Measurements from ENCODE around the gene DUOXA2. TPM values are rescaled to one million over a fixed set of nuclear protein-coding genes. Genes with fewer than 3 reads are reported as not detected.

Gene DUOXA2
- total and polyA plus RNA-seq, 4 donors = 0.48 to 0.98 (median 0.98) TPM; not detected in 1

DNA sequence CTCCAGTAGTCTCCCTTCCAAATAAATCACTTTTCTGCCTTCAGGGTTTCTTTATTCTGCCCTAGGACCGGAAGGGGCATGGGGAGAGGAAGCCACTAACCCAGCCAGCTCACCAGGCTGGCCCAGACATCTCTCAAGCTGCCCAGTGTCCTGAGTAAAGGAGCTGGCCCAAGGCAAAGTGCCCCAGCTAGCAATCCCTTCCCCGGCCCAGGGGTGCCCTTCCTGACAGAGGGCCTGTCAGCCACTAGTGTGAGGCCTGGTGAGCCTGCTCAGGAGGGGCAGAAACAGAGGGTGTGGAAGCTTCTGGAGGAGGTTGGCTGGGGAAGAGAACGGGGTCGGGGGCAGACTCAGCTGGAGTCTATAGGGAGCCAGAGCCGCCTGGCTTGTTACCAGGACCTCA is 51.4 kb downstream of the DUOXA2 start:
- DNase-seq (no peak), ATAC-seq (ENCODE audit: insufficient read depth, low FRiP score) (no peak)
- Histone ChIP-seq H3K9me3 (ENCODE audit: control insufficient read depth in 4 of 4, insufficient read depth in 3 of 4, low read length in 3 of 4) (no peaks in the 10 kb centered on the region), H3K27ac (ENCODE audit: low read depth in 1 of 2, low read length in 1 of 2) (peak overlapping the region in 1 of 2 donors; percentile 21), H3K4me1 (ENCODE audit: control insufficient read depth in 5 of 5, insufficient read depth in 5 of 5, low read length in 5 of 5) (peaks cover 0 to 22% (median 4%) of the 10 kb centered on the region in 5 donors), H3K36me3 (ENCODE audit: control insufficient read depth in 4 of 4, insufficient read depth in 4 of 4, low read length in 4 of 4) (peaks cover 0 to 5% (median 1%) of the 10 kb centered on the region in 4 donors), H3K9ac (ENCODE audit: insufficient read depth in 1 of 2, low read length in 2 of 2) (no peak overlapping the region), H3K4me3 (no peak overlapping the region), H3K27me3 (ENCODE audit: control insufficient read depth in 3 of 3, insufficient read depth in 3 of 3, low read length in 2 of 3) (no peaks in the 10 kb centered on the region)
- 79% methylated on average over 4 to 5 of the region's 5 CpGs for WGBS, 2 donors
- TF ChIP-seq, protein P1, sequence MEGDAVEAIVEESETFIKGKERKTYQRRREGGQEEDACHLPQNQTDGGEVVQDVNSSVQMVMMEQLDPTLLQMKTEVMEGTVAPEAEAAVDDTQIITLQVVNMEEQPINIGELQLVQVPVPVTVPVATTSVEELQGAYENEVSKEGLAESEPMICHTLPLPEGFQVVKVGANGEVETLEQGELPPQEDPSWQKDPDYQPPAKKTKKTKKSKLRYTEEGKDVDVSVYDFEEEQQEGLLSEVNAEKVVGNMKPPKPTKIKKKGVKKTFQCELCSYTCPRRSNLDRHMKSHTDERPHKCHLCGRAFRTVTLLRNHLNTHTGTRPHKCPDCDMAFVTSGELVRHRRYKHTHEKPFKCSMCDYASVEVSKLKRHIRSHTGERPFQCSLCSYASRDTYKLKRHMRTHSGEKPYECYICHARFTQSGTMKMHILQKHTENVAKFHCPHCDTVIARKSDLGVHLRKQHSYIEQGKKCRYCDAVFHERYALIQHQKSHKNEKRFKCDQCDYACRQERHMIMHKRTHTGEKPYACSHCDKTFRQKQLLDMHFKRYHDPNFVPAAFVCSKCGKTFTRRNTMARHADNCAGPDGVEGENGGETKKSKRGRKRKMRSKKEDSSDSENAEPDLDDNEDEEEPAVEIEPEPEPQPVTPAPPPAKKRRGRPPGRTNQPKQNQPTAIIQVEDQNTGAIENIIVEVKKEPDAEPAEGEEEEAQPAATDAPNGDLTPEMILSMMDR (IDR thresholded peaks at IDR 0.05; ENCODE audit: control extremely low read depth, extremely low read depth) = no peak

- Histone ChIP-seq H3K4me1 (ENCODE audit: control insufficient read depth in 5 of 5, insufficient read depth in 5 of 5, low read length in 5 of 5) (peaks cover 0 to 22% (median 4%) of the 10 kb centered on the region in 5 donors), H3K9ac (ENCODE audit: insufficient read depth in 1 of 2, low read length in 2 of 2) (peak overlapping the region; percentile 3 to 73), H3K9me3 (ENCODE audit: control insufficient read depth in 4 of 4, insufficient read depth in 3 of 4, low read length in 3 of 4) (peaks cover 0 to 1% (median 0%) of the 10 kb centered on the region in 4 donors), H3K4me3 (peak overlapping the region; percentile 48), H3K27ac (ENCODE audit: low read depth in 1 of 2, low read length in 1 of 2) (peak overlapping the region; percentile 95 to 98), H3K27me3 (ENCODE audit: control insufficient read depth in 3 of 3, insufficient read depth in 3 of 3, low read length in 2 of 3) (no peaks in the 10 kb centered on the region), H3K36me3 (ENCODE audit: control insufficient read depth in 4 of 4, insufficient read depth in 4 of 4, low read length in 4 of 4) (peaks cover 0 to 5% (median 2%) of the 10 kb centered on the region in 4 donors)
- 1% methylated on average over 65 to 79 of the region's 79 CpGs for WGBS, 2 donors
- DNase-seq (peak; percentile 94 to 95 (median 94)), ATAC-seq (ENCODE audit: insufficient read depth, low FRiP score) (peak; percentile 71)
- TF ChIP-seq, protein P1 (IDR thresholded peaks at IDR 0.05; ENCODE audit: control extremely low read depth, extremely low read depth) = peak; percentile 51
Measured at GRCh38 chr15:45166834-45167630, 52.9 kb downstream of the DUOXA2 start.

DNA sequence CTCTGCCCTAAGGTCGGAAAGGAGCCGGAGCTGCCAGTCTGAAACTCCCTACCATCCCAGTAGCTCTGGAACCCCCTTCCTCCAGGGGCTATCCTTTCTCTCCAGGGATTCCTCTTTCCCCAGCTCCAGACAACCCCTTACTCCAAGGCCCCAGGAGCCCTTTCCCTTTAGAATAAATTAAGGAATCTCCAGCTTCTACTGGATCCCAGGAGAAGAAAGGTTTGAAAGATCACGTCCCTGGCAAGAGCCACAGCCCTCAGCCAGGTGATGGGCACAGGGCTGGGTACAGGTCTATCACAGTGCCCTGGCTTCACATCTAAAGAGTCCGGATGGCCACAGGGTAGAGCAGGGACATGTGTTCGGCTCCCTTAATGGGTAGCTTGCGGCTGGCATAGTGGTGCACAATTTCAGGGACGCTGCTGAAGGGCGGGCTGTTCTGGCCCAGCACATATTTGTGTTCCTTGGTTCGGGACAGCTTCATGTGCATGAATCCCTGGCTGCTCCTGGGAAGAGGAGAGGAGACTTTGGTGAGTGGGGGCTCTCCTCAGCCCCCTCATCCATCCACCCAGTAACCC is 53.6 kb downstream of the DUOXA2 start:
- Histone ChIP-seq H3K9ac (ENCODE audit: insufficient read depth in 1 of 2, low read length in 2 of 2) (peak overlapping the region in 1 of 2 donors; percentile 3), H3K9me3 (ENCODE audit: control insufficient read depth in 4 of 4, insufficient read depth in 3 of 4, low read length in 3 of 4) (peaks cover 0 to 1% (median 0%) of the 10 kb centered on the region in 4 donors), H3K27me3 (ENCODE audit: control insufficient read depth in 3 of 3, insufficient read depth in 3 of 3, low read length in 2 of 3) (no peaks in the 10 kb centered on the region), H3K27ac (ENCODE audit: low read depth in 1 of 2, low read length in 1 of 2) (peak overlapping the region; percentile 95 to 98), H3K4me3 (no peak overlapping the region), H3K36me3 (ENCODE audit: control insufficient read depth in 4 of 4, insufficient read depth in 4 of 4, low read length in 4 of 4) (peaks cover 0 to 5% (median 2%) of the 10 kb centered on the region in 4 donors), H3K4me1 (ENCODE audit: control insufficient read depth in 5 of 5, insufficient read depth in 5 of 5, low read length in 5 of 5) (peaks cover 0 to 22% (median 6%) of the 10 kb centered on the region in 5 donors)
- DNase-seq (no peak), ATAC-seq (ENCODE audit: insufficient read depth, low FRiP score) (no peak)
- WGBS, 2 donors = 70 to 71% methylated on average over 9 of the region's 9 CpGs
- TF ChIP-seq, protein P1 (IDR thresholded peaks at IDR 0.05; ENCODE audit: control extremely low read depth, extremely low read depth) = no peak

Other genes with a start within 250 kb of the DUOXA2 start
- gene TERB2, start 157.6 kb upstream of the DUOXA2 start, total RNA-seq = not detected
- not detected for gene TERB2, start 157.6 kb upstream of the DUOXA2 start, polyA plus RNA-seq
- gene SORD, start 91.1 kb upstream of the DUOXA2 start, total RNA-seq = 10 to 100 TPM; 17.9 to 18.2 TPM
- 10 to 100 TPM in 1 of 2 donors, 1 to 10 TPM in 1; 3.5 to 14.9 TPM for gene SORD, start 91.1 kb upstream of the DUOXA2 start, polyA plus RNA-seq
- gene DUOX2, start 154 bp upstream of the DUOXA2 start, total RNA-seq = 1 to 10 TPM; 2.0 to 3.8 TPM
- gene DUOX2, start 154 bp upstream of the DUOXA2 start, polyA plus RNA-seq = 1 to 10 TPM; 1.0 to 2.1 TPM
- 100 to 1,000 TPM in 1 of 2 donors, 10 to 100 TPM in 1; 42.6 to 203 TPM for gene DUOXA1, start 15.6 kb downstream of the DUOXA2 start, total RNA-seq
- 100 to 1,000 TPM in 1 of 2 donors, 10 to 100 TPM in 1; 86.8 to 129 TPM for gene DUOXA1, start 15.6 kb downstream of the DUOXA2 start, polyA plus RNA-seq
- 100 to 1,000 TPM in 1 of 2 donors, 10 to 100 TPM in 1; 61.7 to 363 TPM for gene DUOX1, start 15.7 kb downstream of the DUOXA2 start, total RNA-seq
- 100 to 1,000 TPM in 1 of 2 donors, 10 to 100 TPM in 1; 70.5 to 160 TPM for gene DUOX1, start 15.7 kb downstream of the DUOXA2 start, polyA plus RNA-seq
- 10 to 100 TPM in 1 of 2 donors, 1 to 10 TPM in 1; 4.6 to 15.9 TPM for gene SHF, start 73.6 kb downstream of the DUOXA2 start, total RNA-seq
- gene SHF, start 73.6 kb downstream of the DUOXA2 start, polyA plus RNA-seq = 1 to 10 TPM; 1.9 to 3.4 TPM
- gene SLC28A2, start 137.9 kb downstream of the DUOXA2 start, total RNA-seq = 1 to 10 TPM in 1 of 2 donors, under 1 TPM in 1; 0.28 to 1.5 TPM
- gene SLC28A2, start 137.9 kb downstream of the DUOXA2 start, polyA plus RNA-seq = under 1 TPM; 0.10 to 0.23 TPM